Tibial nerve (tissue), 3 donors: Measurements from ENCODE around the gene INSIG1.

Source experiments
- CTCF ChIP-seq, 5 experiments: fragments of 200-600 bp in 3 of 5; fragments of 450-650 bp in 2 of 5; sonication (generic) in 3 of 5; IDR thresholded peaks; one replicate each; pipeline ENCODE4 v1.5.1; 2016 to 2019; ENCODE audit warnings: antibody characterized with exemption in 5 of 5, mild to moderate bottlenecking in 3 of 5, moderate library complexity in 2 of 5
- POLR2A ChIP-seq, 2 donors: fragments of 450-650 bp; IDR thresholded peaks; one replicate each; pipeline ENCODE4 v1.6.1; 2017; ENCODE audit warnings: antibody characterized with exemption in 2 of 2, mild to moderate bottlenecking in 2 of 2, moderate library complexity in 2 of 2

GRCh38 chr7:155354371-155355048, 56.8 kb downstream of the INSIG1 start:
- no peak for TF ChIP-seq CTCF (IDR thresholded peaks at IDR 0.05)
- no peak for TF ChIP-seq POLR2A (IDR thresholded peaks at IDR 0.05)
